ENCODE results near the gene GIGYF1. TPM values are rescaled to one million over a fixed set of nuclear protein-coding genes. Genes with fewer than 3 reads are reported as not detected.
"Not testable (repeated sequence)": the region's sequence is repeated elsewhere in the genome, so short reads cannot be mapped to it uniquely, and the experiment has no call there.

GIGYF1 gene
- total RNA-seq, 1 experiment from 2014 or later = 28.0 TPM

GRCh38 chr7:100674411-100675104 is 19.5 kb downstream of the GIGYF1 start:
- no peak for DNase-seq (ENCODE audit: low read depth)

GRCh38 chr7:100673942-100674410 is 20.1 kb downstream of the GIGYF1 start:
- peak; percentile 32 for DNase-seq (ENCODE audit: low read depth)

- DNase-seq (ENCODE audit: low read depth) = peak; percentile 99
Measured at GRCh38 chr7:100673302-100673941, 20.6 kb downstream of the GIGYF1 start, which contains the start of gene GNB2. Gene GNB2, plus strand, starts transcription at chr7:100673740. Its CDS starts 2,526 bp downstream, at chr7:100676266.

- no peak for DNase-seq (ENCODE audit: low read depth)
Measured at GRCh38 chr7:100671353-100672327, 22.4 kb downstream of the GIGYF1 start.

GRCh38 chr7:100670074-100670473 is 24.0 kb downstream of the GIGYF1 start:
- DNase-seq (ENCODE audit: low read depth) = no peak

- not testable (repeated sequence) for DNase-seq (ENCODE audit: low read depth)
Measured at GRCh38 chr7:100669106-100669505, 24.9 kb downstream of the GIGYF1 start.

- DNase-seq (ENCODE audit: low read depth) = no peak
Measured at GRCh38 chr7:100668069-100668449, 26.0 kb downstream of the GIGYF1 start.

- no peak for DNase-seq (ENCODE audit: low read depth)
Measured at GRCh38 chr7:100667331-100668068, 26.6 kb downstream of the GIGYF1 start.

- no peak for DNase-seq (ENCODE audit: low read depth)
Measured at GRCh38 chr7:100665168-100665726, 28.8 kb downstream of the GIGYF1 start.

- not testable (repeated sequence) for DNase-seq (ENCODE audit: low read depth)
Measured at GRCh38 chr7:100662194-100662776, 31.8 kb downstream of the GIGYF1 start.

- peak; percentile 30 for DNase-seq (ENCODE audit: low read depth)
Measured at GRCh38 chr7:100655908-100656674, 38.0 kb downstream of the GIGYF1 start, which contains the start of gene ACTL6B. Gene ACTL6B, minus strand, starts transcription at chr7:100656448. Its CDS starts 94 bp downstream, at chr7:100656354.

- no peak for DNase-seq (ENCODE audit: low read depth)
Measured at GRCh38 chr7:100654908-100655831, 38.9 kb downstream of the GIGYF1 start.

- no peak for DNase-seq (ENCODE audit: low read depth)
Measured at GRCh38 chr7:100649826-100650565, 44.1 kb downstream of the GIGYF1 start.

- no peak for DNase-seq (ENCODE audit: low read depth)
Measured at GRCh38 chr7:100642534-100642907, 51.5 kb downstream of the GIGYF1 start.

- DNase-seq (ENCODE audit: low read depth) = no peak
Measured at GRCh38 chr7:100641860-100642533, 52.1 kb downstream of the GIGYF1 start.

- DNase-seq (ENCODE audit: low read depth) = no peak
Measured at GRCh38 chr7:100641463-100641859, 52.6 kb downstream of the GIGYF1 start, which contains the start of gene TFR2. Gene TFR2, minus strand, starts transcription at chr7:100641552. Its CDS starts 43 bp downstream, at chr7:100641509.
